ENCODE measurements around the gene GATAD2A. TPM values are rescaled to one million over a fixed set of nuclear protein-coding genes. Genes with fewer than 3 reads are reported as not detected.

Gene GATAD2A
- total RNA-seq, 6 experiments from 2014 or later, result 23.9 to 59.6 (median 39.2) TPM

GRCh38 chr19:19495614-19496603, 90.4 kb downstream of the GATAD2A start:
- 90% methylated on average over 4 of the region's 30 CpGs for WGBS (ENCODE audit: insufficient coverage, low coverage, low lambda C conversion rate, missing lambda C conversion rate)
- H3K9me3 ChIP-seq, result no peaks in the 10 kb centered on the region
- H3K36me3 ChIP-seq, result peaks cover 3 to 69% (median 18%) of the 10 kb centered on the region in 4 donors
- peak in 1 of 3 donors; percentile 53 for DNase-seq
- H3K27me3 ChIP-seq, result no peaks in the 10 kb centered on the region
- no peak for ATAC-seq
- no peak overlapping the region for H3K4me3 ChIP-seq
- intact Hi-C loops (cut with DNase I), result loop anchor here in 1 of 2 donors (10.0 kb wide), 1 partner anchor 301 kb away; the partner anchor contains the start of genes BORCS8 and RFXANK
- H3K27ac ChIP-seq, result no peak overlapping the region
- no peaks in the 10 kb centered on the region for H3K4me1 ChIP-seq
- TF ChIP-seq, protein P1, sequence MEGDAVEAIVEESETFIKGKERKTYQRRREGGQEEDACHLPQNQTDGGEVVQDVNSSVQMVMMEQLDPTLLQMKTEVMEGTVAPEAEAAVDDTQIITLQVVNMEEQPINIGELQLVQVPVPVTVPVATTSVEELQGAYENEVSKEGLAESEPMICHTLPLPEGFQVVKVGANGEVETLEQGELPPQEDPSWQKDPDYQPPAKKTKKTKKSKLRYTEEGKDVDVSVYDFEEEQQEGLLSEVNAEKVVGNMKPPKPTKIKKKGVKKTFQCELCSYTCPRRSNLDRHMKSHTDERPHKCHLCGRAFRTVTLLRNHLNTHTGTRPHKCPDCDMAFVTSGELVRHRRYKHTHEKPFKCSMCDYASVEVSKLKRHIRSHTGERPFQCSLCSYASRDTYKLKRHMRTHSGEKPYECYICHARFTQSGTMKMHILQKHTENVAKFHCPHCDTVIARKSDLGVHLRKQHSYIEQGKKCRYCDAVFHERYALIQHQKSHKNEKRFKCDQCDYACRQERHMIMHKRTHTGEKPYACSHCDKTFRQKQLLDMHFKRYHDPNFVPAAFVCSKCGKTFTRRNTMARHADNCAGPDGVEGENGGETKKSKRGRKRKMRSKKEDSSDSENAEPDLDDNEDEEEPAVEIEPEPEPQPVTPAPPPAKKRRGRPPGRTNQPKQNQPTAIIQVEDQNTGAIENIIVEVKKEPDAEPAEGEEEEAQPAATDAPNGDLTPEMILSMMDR (IDR thresholded peaks at IDR 0.05), result no peak
- TF ChIP-seq POLR2A (IDR thresholded peaks at IDR 0.05), result no peak

DNA sequence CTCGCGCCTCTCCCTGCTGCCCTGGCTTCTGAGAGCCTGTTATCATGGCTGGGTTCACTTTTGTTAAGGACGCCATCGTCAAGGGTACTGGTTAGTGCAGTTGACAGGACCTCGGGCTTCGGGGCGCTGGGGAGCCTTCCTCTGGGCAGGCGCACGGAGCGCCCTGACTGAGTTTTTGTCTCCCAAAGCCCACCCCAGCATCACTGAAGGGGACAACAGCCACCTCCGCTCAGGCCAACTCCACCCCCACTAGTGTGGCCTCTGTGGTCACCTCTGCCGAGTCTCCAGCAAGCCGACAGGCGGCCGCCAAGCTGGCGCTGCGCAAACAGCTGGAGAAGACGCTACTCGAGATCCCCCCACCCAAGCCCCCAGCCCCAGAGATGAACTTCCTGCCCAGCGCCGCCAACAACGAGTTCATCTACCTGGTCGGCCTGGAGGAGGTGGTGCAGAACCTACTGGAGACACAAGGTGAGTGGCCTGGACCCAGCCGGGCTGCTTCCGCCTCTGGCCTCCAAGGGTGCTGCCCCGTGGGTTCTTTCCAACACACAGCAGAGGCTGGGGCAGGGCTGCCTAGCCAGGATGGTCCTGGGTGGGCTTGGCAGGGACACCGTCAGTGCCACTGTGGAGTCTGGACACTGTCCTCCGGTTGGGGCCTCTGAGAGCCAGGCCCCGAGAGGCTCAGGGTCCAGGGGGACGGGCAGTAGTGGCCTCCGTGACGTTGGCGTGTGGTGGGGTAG, 92.9 kb downstream of the GATAD2A start:
- no peak for TF ChIP-seq POLR2A (IDR thresholded peaks at IDR 0.05)
- TF ChIP-seq, protein P1 (IDR thresholded peaks at IDR 0.05), result no peak
- 90% methylated on average over 11 of the region's 33 CpGs for WGBS (ENCODE audit: insufficient coverage, low coverage, low lambda C conversion rate, missing lambda C conversion rate)
- intact Hi-C loops (cut with DNase I), result loop anchor here in 1 of 2 donors (10.0 kb wide), 1 partner anchor 304 kb away; the partner anchor contains the start of genes BORCS8 and RFXANK
- H3K36me3 ChIP-seq, result peaks cover 7 to 85% (median 26%) of the 10 kb centered on the region in 4 donors
- no peak for ATAC-seq
- no peaks in the 10 kb centered on the region for H3K27me3 ChIP-seq
- no peak overlapping the region for H3K4me3 ChIP-seq
- H3K4me1 ChIP-seq, result no peaks in the 10 kb centered on the region
- no peak for DNase-seq
- H3K27ac ChIP-seq, result no peak overlapping the region
- H3K9me3 ChIP-seq, result no peaks in the 10 kb centered on the region

DNA sequence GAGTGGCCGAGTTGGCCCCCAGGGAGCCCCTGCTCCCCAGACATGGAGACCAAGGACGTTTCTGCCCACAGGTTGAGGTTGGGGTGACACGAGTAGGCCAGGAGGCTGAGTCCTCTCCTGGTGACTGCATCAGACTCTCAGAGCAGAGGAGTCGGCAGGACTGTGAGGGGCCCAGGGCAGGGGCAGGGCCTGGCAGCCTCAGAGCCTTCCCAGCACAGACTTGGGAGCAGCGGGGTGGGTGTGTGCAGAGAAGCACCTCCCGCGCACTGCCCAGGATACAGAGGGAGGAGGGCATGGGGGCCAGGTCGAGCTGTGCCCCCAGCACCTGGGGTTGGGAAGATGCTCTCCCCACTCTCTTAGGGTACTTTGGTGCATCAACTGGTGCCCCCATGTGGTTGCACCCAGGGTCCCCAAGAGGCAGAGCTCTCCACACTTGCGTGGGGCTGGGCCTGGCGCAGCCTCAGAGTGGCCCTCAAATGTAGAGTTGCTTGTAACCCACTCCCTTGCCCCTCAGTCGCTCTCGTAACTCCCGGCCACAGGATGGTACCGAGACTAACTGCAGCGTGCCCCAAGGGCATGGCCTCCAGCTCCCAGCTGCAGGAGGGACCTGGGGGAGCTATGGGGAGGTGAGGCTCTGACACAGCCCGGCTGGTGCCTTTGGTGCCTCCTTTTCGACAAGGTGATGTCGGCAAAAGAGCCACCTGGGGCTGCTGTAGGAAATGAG, 94.0 kb downstream of the GATAD2A start:
- peak in 1 of 4 donors; percentile 4 for ATAC-seq
- Histone ChIP-seq H3K9me3 (no peaks in the 10 kb centered on the region), H3K27me3 (no peaks in the 10 kb centered on the region), H3K27ac (no peak overlapping the region), H3K36me3 (peaks cover 7 to 77% (median 24%) of the 10 kb centered on the region in 4 donors), H3K4me1 (no peaks in the 10 kb centered on the region), H3K4me3 (no peak overlapping the region)
- TF ChIP-seq POLR2A (IDR thresholded peaks at IDR 0.05), result no peak
- TF ChIP-seq, protein P1 (IDR thresholded peaks at IDR 0.05), result no peak
- intact Hi-C loops (cut with DNase I), result loop anchor here in 1 of 2 donors (10.0 kb wide), 1 partner anchor 305 kb away; the partner anchor contains the start of genes BORCS8 and RFXANK
- no peak for DNase-seq
- WGBS (ENCODE audit: insufficient coverage, low coverage, low lambda C conversion rate, missing lambda C conversion rate), result 88% methylated on average over 5 of the region's 18 CpGs
